Tibial artery (tissue), 4 donors: ENCODE data around the gene EIF4E1B.

ENCODE experiments used
- DNase-seq, 2 donors: peaks; one replicate each; pipeline ENCODE4 v3.0.0-alpha.2; 2019
- H3K27ac ChIP-seq, 2 donors: fragments of 200-600 bp; sonication (generic) in 1 of 2; 1 replicate in 1 of 2; 2 replicates in 1 of 2; pipeline ENCODE4 v1.5.1; 2018 to 2019; ENCODE audit warnings: mild to moderate bottlenecking in 1 of 2
- H3K27me3 ChIP-seq, 2 donors: fragments of 200-600 bp; sonication (generic) in 1 of 2; one replicate each; pipeline versions ENCODE4 v1.5.1 to v1.6.0; 2016 to 2019
- H3K36me3 ChIP-seq, 3 donors: fragments of 200-600 bp; sonication (generic) in 2 of 3; one replicate each; pipeline ENCODE4 v1.5.1; 2016 to 2019; ENCODE audit warnings: mild to moderate bottlenecking in 2 of 3
- H3K4me1 ChIP-seq, 4 donors: fragments of 200-600 bp; sonication (generic) in 2 of 4; 1 replicate in 3 of 4; 2 replicates in 1 of 4; pipeline ENCODE4 v1.5.1; 2016 to 2019
- H3K4me3 ChIP-seq, 2 donors: fragments of 200-600 bp; sonication (generic) in 1 of 2; 1 replicate in 1 of 2; 2 replicates in 1 of 2; pipeline ENCODE4 v1.5.1; 2018 to 2019; ENCODE audit warnings: mild to moderate bottlenecking in 2 of 2
- H3K9me3 ChIP-seq, 3 donors: fragments of 200-600 bp; sonication (generic) in 1 of 3; one replicate each; pipeline ENCODE4 v1.5.1; 2016 to 2019
- intact Hi-C: fragments of 100-400 bp; cut with DNase I; formaldehyde crosslinking; loops from one replicate; pipeline ENCODE4 v1.15.0; 2023; ENCODE audit warnings: low total_unique reads
- TF ChIP-seq, protein P1 (sequence below), 2 experiments: fragments of 200-600 bp in 1 of 2; fragments of 450-650 bp in 1 of 2; IDR thresholded peaks; one replicate each; pipeline ENCODE4 v1.5.1; 2017 to 2019; ENCODE audit warnings: antibody characterized with exemption in 2 of 2, mild to moderate bottlenecking in 1 of 2, moderate library complexity in 1 of 2

EIF4E1B gene

DNA sequence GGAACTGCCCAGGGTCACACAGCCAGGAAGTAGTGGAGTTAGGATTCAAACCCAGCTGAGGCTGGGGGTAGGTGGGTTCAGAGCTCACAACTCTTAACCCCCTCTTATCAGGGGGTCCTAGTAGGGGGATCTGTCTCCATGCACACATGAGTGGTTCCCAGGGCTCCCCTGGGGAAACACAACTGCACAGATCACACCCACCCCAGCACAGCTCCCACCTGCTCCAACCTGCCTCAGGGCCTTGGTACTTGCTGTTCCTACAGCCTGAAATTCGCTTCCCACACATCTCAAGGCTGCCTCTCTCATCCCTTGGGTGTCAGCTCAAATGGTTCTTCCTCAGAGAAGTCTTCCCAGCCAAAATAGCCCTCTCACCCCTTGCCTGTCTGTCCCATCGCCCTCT is 5.0 kb upstream of the EIF4E1B start:
- intact Hi-C loops, result no loop called here
- no peak for DNase-seq
- H3K27ac ChIP-seq, result no peak overlapping the region
- H3K27me3 ChIP-seq, result peaks cover 0 to 91% of the 10 kb centered on the region in 2 donors
- TF ChIP-seq, protein P1, sequence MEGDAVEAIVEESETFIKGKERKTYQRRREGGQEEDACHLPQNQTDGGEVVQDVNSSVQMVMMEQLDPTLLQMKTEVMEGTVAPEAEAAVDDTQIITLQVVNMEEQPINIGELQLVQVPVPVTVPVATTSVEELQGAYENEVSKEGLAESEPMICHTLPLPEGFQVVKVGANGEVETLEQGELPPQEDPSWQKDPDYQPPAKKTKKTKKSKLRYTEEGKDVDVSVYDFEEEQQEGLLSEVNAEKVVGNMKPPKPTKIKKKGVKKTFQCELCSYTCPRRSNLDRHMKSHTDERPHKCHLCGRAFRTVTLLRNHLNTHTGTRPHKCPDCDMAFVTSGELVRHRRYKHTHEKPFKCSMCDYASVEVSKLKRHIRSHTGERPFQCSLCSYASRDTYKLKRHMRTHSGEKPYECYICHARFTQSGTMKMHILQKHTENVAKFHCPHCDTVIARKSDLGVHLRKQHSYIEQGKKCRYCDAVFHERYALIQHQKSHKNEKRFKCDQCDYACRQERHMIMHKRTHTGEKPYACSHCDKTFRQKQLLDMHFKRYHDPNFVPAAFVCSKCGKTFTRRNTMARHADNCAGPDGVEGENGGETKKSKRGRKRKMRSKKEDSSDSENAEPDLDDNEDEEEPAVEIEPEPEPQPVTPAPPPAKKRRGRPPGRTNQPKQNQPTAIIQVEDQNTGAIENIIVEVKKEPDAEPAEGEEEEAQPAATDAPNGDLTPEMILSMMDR (IDR thresholded peaks at IDR 0.05), result no peak
- peaks cover 0 to 15% (median 15%) of the 10 kb centered on the region in 4 donors for H3K4me1 ChIP-seq
- no peaks in the 10 kb centered on the region for H3K9me3 ChIP-seq
- H3K4me3 ChIP-seq, result no peak overlapping the region
- no peaks in the 10 kb centered on the region for H3K36me3 ChIP-seq

DNA sequence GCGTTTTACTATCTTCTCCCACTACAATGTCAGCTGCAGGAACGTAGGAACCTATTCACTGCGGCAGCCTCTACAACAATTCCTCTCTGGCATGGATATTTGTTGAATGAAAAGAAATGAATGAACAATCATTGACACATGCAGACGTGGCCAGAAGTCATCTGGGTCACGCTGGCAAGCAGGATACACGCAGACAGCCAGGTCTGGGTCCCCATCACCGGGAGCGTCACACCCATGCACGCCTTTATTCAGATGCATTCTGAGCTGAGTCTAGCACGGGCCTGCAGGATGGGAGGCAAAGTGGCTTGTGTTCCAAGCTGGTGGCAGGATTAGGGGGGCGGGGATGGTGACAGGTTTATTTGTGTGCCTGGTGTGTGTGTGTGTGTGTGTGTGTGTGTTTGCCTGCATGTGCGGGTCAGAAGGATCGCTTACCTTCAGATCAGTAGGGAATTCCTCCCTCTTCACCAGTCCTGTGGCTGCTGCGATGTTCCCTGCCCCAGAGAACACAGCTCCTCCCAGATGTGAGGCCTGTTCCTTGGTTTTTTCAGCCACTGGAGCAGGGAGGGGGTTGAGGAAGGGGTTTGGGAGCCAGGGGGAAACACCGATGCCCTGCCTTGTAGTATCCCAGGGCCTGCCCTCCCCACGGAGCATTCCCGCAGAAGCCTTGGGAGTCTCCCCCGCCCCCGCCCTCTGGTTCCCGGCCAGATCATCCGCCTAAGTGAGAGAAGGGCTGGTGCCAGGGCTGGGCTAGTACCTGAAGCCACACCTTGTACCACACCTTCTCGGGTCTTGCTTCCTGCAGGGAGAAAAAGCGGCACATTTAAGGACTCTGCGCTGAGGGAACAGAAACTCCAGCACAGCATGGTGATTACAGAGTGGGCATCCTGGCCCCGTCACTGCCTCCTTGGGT is 4.3 kb upstream of the EIF4E1B start:
- intact Hi-C loops, result no loop called here
- no peak for DNase-seq
- Histone ChIP-seq H3K4me1 (peaks cover 0 to 18% (median 16%) of the 10 kb centered on the region in 4 donors), H3K27ac (no peak overlapping the region), H3K9me3 (no peaks in the 10 kb centered on the region), H3K4me3 (no peak overlapping the region), H3K27me3 (peaks cover 0 to 91% of the 10 kb centered on the region in 2 donors), H3K36me3 (no peaks in the 10 kb centered on the region)
- TF ChIP-seq, protein P1 (IDR thresholded peaks at IDR 0.05), result no peak

GRCh38 chr5:176626876-176627236 is 3.6 kb upstream of the EIF4E1B start:
- intact Hi-C loops, result no loop called here

DNA sequence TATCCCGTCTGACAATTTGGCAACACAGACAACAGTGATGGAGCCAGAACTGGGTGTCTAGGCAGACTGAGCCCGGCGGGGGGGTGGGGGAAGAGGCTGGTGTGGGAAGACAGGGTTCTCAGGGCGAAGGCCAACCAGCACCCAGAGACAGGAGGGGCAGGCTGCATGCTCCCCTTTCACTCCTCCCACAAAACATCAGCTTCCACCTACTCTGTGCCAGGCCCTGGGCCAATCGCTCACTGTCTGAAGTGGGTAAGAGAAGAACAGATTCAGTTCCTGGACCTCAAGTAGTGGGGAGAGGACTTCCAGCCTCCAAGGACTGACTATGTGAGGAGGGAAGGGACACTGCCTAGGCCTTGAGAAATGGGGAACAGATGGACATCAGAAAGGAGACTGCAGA is 2.9 kb upstream of the EIF4E1B start:
- intact Hi-C loops, result no loop called here
- H3K27me3 ChIP-seq, result peaks cover 0 to 95% of the 10 kb centered on the region in 2 donors

More at GRCh38 chr5:176626876-176627236, 3.6 kb upstream of the EIF4E1B start:
- TF ChIP-seq, protein P1 (IDR thresholded peaks at IDR 0.05), result no peak
- Histone ChIP-seq H3K4me3 (no peak overlapping the region), H3K4me1 (peaks cover 0 to 18% (median 16%) of the 10 kb centered on the region in 4 donors), H3K27ac (no peak overlapping the region), H3K27me3 (peaks cover 0 to 91% of the 10 kb centered on the region in 2 donors), H3K9me3 (no peaks in the 10 kb centered on the region), H3K36me3 (no peaks in the 10 kb centered on the region)
- DNase-seq, result no peak

DNA sequence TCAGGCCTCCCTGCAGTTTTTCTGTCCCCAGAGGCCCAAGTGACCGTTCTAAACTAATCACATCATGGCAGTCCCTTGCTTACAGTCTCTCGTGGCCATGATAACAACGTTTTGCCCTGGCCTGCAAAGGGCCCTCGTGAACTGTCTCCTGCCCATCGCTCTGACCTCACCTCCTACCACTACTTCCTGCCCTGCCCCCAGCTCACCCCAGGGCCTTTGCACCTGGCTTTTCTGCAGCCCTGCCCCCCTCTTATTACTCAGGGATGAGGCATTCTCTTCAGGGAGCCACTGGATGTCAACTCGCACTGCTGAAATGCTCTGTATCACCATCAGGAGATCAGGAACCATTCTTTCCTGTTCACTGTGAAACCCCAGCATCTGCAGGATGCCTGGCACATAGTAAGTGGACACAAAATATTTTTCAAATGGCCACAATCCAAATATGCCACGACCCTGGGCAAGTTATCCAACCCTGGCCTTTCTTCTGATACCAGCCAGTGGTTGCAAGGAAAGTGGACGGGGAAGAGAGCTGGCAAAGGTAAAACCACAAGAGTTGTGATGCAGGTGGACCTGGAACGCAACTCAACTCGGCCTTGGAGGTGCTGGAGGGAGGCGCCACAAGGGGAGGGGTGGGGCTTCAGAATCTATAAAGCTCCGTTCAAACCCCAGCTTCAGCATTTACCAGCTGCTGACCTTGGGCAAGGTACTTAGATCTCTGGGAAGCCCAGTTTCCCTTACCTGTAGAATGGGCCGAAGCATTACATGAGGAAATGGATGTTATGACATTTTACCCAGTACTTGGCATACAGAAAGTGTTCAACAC is 1.9 kb upstream of the EIF4E1B start:
- H3K4me3 ChIP-seq, result no peak overlapping the region
- no peak overlapping the region for H3K27ac ChIP-seq
- peaks cover 0 to 94% of the 10 kb centered on the region in 2 donors for H3K27me3 ChIP-seq
- no peaks in the 10 kb centered on the region for H3K36me3 ChIP-seq
- TF ChIP-seq, protein P1 (IDR thresholded peaks at IDR 0.05), result no peak
- DNase-seq, result no peak
- H3K4me1 ChIP-seq, result peaks cover 0 to 18% (median 16%) of the 10 kb centered on the region in 4 donors
- no peaks in the 10 kb centered on the region for H3K9me3 ChIP-seq
- intact Hi-C loops, result no loop called here

More for the DNA sequence above, 2.9 kb upstream of the EIF4E1B start:
- no peak for DNase-seq
- no peaks in the 10 kb centered on the region for H3K9me3 ChIP-seq
- no peak overlapping the region for H3K27ac ChIP-seq
- TF ChIP-seq, protein P1 (IDR thresholded peaks at IDR 0.05), result no peak
- no peaks in the 10 kb centered on the region for H3K36me3 ChIP-seq
- no peak overlapping the region for H3K4me3 ChIP-seq
- peaks cover 0 to 18% (median 16%) of the 10 kb centered on the region in 4 donors for H3K4me1 ChIP-seq
